ENCODE measurements around the gene BOK.
"Not testable (repeated sequence)": the region's sequence is repeated elsewhere in the genome, so short reads cannot be mapped to it uniquely, and the experiment has no call there.

DNA sequence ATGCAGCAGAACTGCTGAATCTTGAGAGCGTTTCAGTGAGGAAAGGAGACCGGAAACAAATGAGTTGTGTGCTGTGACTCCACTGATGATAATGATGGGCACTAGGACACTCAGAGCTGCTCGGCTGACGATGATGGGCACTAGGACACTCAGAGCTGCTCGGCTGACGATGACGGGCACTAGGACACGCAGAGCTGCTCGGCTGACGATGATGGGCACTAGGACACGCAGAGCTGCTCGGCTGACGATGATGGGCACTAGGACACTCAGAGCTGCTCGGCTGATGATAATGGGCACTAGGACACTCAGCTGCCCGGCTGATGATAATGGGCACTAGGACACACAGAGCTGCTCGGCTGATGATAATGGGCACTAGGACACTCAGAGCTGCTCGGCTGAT lies 31.3 kb downstream of the BOK start:
- not testable (repeated sequence) for TF ChIP-seq EZH2phosphoT487 (IDR thresholded peaks at IDR 0.05; ENCODE audit: insufficient read depth, low read depth); EZH2 (IDR thresholded peaks at IDR 0.05; ENCODE audit: insufficient read depth, poor library complexity, severe bottlenecking)
